ENCODE measurements around the gene TMOD1.

The TMOD1 gene

GRCh38 chr9:97518166-97518908, 16.9 kb downstream of the TMOD1 start:
- DNase-seq (ENCODE audit: low spot score): no peak

GRCh38 chr9:97518909-97519307, 17.4 kb downstream of the TMOD1 start:
- DNase-seq (ENCODE audit: low spot score): peak; percentile 63

- DNase-seq (ENCODE audit: low spot score): no peak
Observed at GRCh38 chr9:97519441-97519970, 18.0 kb downstream of the TMOD1 start.

GRCh38 chr9:97521576-97522333, 20.3 kb downstream of the TMOD1 start:
- no peak for DNase-seq (ENCODE audit: low spot score)

- DNase-seq (ENCODE audit: low spot score): no peak
Observed at GRCh38 chr9:97524424-97524823, 23.0 kb downstream of the TMOD1 start.

- no peak for DNase-seq (ENCODE audit: low spot score)
Observed at GRCh38 chr9:97525451-97525850, 24.0 kb downstream of the TMOD1 start.

GRCh38 chr9:97526895-97527575, 25.6 kb downstream of the TMOD1 start:
- no peak for DNase-seq (ENCODE audit: low spot score)

GRCh38 chr9:97527626-97528528, 26.4 kb downstream of the TMOD1 start:
- no peak for DNase-seq (ENCODE audit: low spot score)

GRCh38 chr9:97528529-97529230, 27.2 kb downstream of the TMOD1 start:
- no peak for DNase-seq (ENCODE audit: low spot score)

GRCh38 chr9:97529363-97530076, 28.1 kb downstream of the TMOD1 start:
- DNase-seq (ENCODE audit: low spot score): no peak

- DNase-seq (ENCODE audit: low spot score): no peak
Observed at GRCh38 chr9:97531888-97532376, 30.5 kb downstream of the TMOD1 start.

GRCh38 chr9:97534185-97534584, 32.7 kb downstream of the TMOD1 start:
- no peak for DNase-seq (ENCODE audit: low spot score)

- no peak for DNase-seq (ENCODE audit: low spot score)
Observed at GRCh38 chr9:97534961-97535594, 33.6 kb downstream of the TMOD1 start.

- no peak for DNase-seq (ENCODE audit: low spot score)
Observed at GRCh38 chr9:97535771-97536170, 34.3 kb downstream of the TMOD1 start.

- DNase-seq (ENCODE audit: low spot score): no peak
Observed at GRCh38 chr9:97536480-97536879, 35.0 kb downstream of the TMOD1 start.

GRCh38 chr9:97543561-97543960, 42.1 kb downstream of the TMOD1 start:
- peak; percentile 40 for DNase-seq (ENCODE audit: low spot score)

- DNase-seq (ENCODE audit: low spot score): no peak
Observed at GRCh38 chr9:97545486-97545885, 44.0 kb downstream of the TMOD1 start.

GRCh38 chr9:97547098-97547829, 45.8 kb downstream of the TMOD1 start:
- DNase-seq (ENCODE audit: low spot score): no peak

GRCh38 chr9:97548379-97548778, 46.9 kb downstream of the TMOD1 start:
- DNase-seq (ENCODE audit: low spot score): no peak
